SJSA1 (cell line): Measurements from ENCODE around the gene KCTD18. TPM values are rescaled to one million over a fixed set of nuclear protein-coding genes. Genes with fewer than 3 reads are reported as not detected.

Source experiments
- DNase-seq, 2 experiments: peaks; one replicate each; pipeline ENCODE4 v3.0.0-alpha.2; 2015 to 2020; ENCODE audit warnings: low spot score in 2 of 2, low read depth in 1 of 2
- H3K27ac ChIP-seq: fragments of 250-450 bp; sonication (Bioruptor Pico); 2 replicates; pipeline ENCODE4 v1.5.1; 2020; ENCODE audit warnings: mild to moderate bottlenecking, moderate library complexity
- H3K27me3 ChIP-seq: fragments of 250-450 bp; sonication (Bioruptor Pico); replicated peaks from 2 replicates; pipeline ENCODE4 v1.5.1; 2020; ENCODE audit warnings: mild to moderate bottlenecking, moderate library complexity
- H3K36me3 ChIP-seq: fragments of 250-450 bp; sonication (Bioruptor Pico); 2 replicates; pipeline ENCODE4 v1.5.1; 2020; ENCODE audit warnings: mild to moderate bottlenecking
- H3K4me1 ChIP-seq: fragments of 250-450 bp; sonication (Bioruptor Pico); replicated peaks from 2 replicates; pipeline ENCODE4 v1.6.1; 2021; ENCODE audit warnings: mild to moderate bottlenecking
- H3K4me3 ChIP-seq: fragments of 250-450 bp; sonication (Bioruptor Pico); 2 replicates; pipeline ENCODE4 v1.5.1; 2020; ENCODE audit warnings: mild to moderate bottlenecking
- H3K9me3 ChIP-seq: fragments of 250-450 bp; sonication (Bioruptor Pico); replicated peaks from 2 replicates; pipeline ENCODE4 v1.5.1; 2020; ENCODE audit warnings: mild to moderate bottlenecking
- total RNA-seq: library from RNA; depleted of rRNA; stranded (reverse); fragments of >200 nt; shearing (Covaris generic); gene quantifications from 2 replicates; pipeline ENCODE4 v1.2.3, GENCODE V29; 2014

Gene KCTD18
- total RNA-seq, 1 experiment from 2014 or later: 16.3 TPM

DNA sequence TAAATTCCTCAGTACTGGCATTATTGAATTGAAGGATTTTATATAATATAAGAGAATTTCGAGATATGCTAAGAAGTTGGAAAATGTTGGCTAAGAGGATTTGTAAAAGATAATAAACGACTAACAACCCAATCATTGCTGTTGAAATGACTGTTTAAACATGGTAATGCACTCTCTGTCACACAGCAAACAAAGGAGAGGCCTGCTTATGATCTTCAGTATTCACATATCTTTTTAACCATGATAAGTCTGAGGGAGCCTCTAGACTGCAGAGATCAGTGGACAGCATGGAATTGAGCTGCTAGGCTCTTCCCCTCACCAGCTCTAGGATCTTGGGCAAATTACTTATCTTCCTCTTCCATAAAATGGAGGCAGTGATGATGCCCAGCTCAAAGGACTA is 2.7 kb downstream of the KCTD18 start:
- Histone ChIP-seq H3K9me3 (no peaks in the 10 kb centered on the region), H3K36me3 (peaks cover 15% of the 10 kb centered on the region; the same call in 1 of the 2 replicates), H3K27me3 (no peaks in the 10 kb centered on the region), H3K27ac (no peak overlapping the region), H3K4me3 (no peak overlapping the region), H3K4me1 (peaks cover 8% of the 10 kb centered on the region)
- DNase-seq: no peak

DNA sequence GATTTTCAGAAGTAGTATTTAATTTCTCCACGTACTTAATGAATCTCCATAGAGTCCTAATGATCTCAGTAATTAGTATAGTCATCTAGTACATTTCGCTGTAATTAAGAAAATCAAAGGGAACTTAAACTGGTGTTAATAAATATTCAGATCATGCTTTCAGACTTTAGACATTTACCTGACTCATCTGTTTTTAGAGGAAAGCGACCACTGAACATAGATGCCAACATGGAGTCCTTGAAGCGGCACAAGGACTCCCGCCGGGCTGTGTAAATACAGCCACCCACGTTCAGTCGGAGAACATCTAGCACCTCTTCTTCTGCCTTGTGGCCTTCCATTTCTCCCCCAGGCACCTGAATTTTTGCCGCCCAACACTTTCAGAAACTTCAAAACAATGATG is 3.2 kb downstream of the KCTD18 start:
- Histone ChIP-seq H3K27ac (no peak overlapping the region), H3K4me3 (no peak overlapping the region), H3K27me3 (no peaks in the 10 kb centered on the region)

DNA sequence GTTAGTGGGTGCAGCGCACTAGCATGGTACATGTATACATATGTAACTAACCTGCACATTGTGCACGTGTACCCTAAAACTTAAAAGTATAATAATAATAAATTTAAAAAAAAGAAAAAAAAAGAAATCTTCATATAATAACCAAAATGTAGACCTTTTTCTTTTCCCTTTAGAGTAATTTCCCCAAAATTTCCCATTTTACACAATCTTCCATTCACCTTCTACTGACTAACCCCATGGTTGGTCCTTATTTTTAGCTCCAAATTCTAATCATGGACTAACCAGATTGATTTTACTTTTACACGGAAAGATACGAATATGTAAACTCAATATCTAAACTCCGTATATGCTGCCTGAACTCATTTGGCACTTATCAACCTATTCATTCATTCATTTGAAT is 7.7 kb downstream of the KCTD18 start:
- H3K36me3 ChIP-seq: peaks cover 7% of the 10 kb centered on the region; the same call in 1 of the 2 replicates
- DNase-seq: no peak
- no peaks in the 10 kb centered on the region for H3K9me3 ChIP-seq
- no peak overlapping the region for H3K4me3 ChIP-seq
- H3K27me3 ChIP-seq: no peaks in the 10 kb centered on the region
- no peak overlapping the region for H3K27ac ChIP-seq
- H3K4me1 ChIP-seq: no peaks in the 10 kb centered on the region

More for the DNA sequence above, 3.2 kb downstream of the KCTD18 start:
- peaks cover 15% of the 10 kb centered on the region; the same call in 1 of the 2 replicates for H3K36me3 ChIP-seq
- no peaks in the 10 kb centered on the region for H3K9me3 ChIP-seq
- peaks cover 8% of the 10 kb centered on the region for H3K4me1 ChIP-seq
- no peak for DNase-seq

DNA sequence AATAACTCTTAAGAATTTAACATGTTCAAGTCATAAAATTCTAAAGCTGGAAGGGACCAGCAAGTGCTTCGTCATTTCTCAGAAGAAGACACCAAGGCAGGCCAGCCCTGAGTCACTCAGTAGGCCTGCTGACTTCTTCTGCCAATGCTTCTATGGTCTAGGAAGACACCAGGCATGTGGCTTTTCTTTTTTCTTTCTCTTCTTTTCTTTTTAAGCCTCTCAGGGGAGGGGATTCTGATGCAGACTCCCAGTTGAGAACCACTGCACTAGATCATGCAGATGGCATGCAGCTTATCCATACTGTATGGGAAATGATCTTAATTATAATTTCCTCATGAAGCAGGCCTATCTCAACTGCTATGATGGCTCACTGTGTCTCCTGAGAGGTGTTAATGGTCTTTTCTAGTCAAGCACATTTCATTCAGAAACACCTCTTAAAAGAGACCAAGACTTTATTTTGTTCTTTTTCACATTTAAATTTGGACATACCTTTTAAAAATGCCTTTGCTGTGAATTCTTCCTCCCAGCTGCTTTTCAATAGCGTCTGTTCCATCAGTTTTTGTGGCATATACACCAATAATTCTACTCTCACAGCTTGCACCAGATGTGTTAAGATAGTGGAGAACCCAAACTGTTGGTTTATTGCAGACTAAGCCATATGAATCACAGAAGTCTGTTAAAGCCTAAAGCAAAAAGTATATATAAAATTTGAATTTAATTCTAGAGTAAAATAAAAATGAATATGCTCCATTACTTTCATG is 11.3 kb downstream of the KCTD18 start:
- Histone ChIP-seq H3K9me3 (no peaks in the 10 kb centered on the region), H3K4me1 (no peaks in the 10 kb centered on the region), H3K27ac (no peak overlapping the region), H3K4me3 (no peak overlapping the region), H3K36me3 (peaks cover 7% of the 10 kb centered on the region; the same call in 1 of the 2 replicates), H3K27me3 (no peaks in the 10 kb centered on the region)
- DNase-seq: no peak

DNA sequence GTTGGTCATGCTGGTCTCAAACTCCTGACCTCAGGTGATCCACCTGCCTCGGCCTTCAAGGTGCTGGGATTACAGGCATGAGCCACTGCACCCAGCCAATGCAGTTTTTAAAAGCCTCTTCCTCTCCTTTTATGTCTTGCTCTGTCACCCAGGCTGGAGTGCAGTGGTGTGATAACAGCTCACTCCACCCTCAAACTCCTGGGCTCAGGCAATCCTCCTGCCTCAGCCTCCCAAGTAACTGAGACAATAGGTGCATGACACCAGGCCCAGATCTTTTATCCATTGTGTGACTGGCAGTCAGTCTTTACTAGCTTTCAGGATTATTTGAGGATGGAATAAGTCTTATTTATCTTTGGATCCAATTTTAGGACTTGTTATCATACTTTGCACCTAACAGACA is 13.2 kb downstream of the KCTD18 start:
- Histone ChIP-seq H3K27me3 (no peaks in the 10 kb centered on the region), H3K27ac (no peak overlapping the region), H3K9me3 (no peaks in the 10 kb centered on the region), H3K4me1 (no peaks in the 10 kb centered on the region), H3K4me3 (no peak overlapping the region), H3K36me3 (peaks cover 7% of the 10 kb centered on the region; the same call in 1 of the 2 replicates)
- DNase-seq: no peak

DNA sequence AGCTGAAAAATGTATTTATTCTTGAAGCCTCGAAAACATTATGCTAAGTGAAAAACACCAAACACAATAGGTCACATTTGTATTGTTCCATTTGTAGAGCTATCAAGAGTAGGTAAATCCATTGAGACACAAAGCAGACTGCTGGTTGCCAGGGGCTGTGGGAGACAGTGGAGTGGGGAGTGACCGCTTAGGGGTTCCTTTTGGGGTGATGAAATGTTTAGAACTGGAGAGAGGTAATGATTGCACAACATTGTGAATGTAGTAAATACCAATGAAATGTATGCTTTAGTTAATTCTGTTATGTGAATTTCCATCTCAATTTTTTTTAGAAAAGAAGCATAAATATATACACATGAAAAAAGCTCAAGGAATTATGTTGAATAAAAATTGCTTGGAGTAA is 15.8 kb downstream of the KCTD18 start:
- H3K36me3 ChIP-seq: peaks cover 13% of the 10 kb centered on the region
- DNase-seq: no peak
- H3K27me3 ChIP-seq: no peaks in the 10 kb centered on the region
- no peak overlapping the region for H3K27ac ChIP-seq
- H3K9me3 ChIP-seq: no peaks in the 10 kb centered on the region
- H3K4me3 ChIP-seq: no peak overlapping the region
- no peaks in the 10 kb centered on the region for H3K4me1 ChIP-seq

DNA sequence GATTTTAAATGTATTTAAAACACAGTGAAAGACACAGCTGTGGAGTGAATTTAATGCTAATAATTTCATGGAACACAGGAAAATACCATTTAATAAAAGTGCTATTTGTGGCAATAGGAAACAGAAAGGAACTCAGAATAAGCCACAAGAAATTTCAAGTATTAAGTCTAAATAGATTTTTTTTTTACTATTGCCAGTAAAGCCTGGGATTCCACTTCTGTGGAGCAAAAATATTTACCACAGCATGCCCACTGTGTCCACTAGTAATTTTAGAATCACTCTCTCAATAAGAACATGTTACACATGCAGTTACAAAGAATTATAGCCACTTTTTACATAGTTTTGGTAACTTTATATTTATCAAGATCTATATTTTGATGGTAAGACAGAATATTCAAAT is 17.2 kb downstream of the KCTD18 start:
- Histone ChIP-seq H3K4me3 (no peak overlapping the region), H3K27ac (no peak overlapping the region), H3K9me3 (no peaks in the 10 kb centered on the region), H3K27me3 (no peaks in the 10 kb centered on the region), H3K4me1 (no peaks in the 10 kb centered on the region), H3K36me3 (peaks cover 13% of the 10 kb centered on the region)
- no peak for DNase-seq

DNA sequence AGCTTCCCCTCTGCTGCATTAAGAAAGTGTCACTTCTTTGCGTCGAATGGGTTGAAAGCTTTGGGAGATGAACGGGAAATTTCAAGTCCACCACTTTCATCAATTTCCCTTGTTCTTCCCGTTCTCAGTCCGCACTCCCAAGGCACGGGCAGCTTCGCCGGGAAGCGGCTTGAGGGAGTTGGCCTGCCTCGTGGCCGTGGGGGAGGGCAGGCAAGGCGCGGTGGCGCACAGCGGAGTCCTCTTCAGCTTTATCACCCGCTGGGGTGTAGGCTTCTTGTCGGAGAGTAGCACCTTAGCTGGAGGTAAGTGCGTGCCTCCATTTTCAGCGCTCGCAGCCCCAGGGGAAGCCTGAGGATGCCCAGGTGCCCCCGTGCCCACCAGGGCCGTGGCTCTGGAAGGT is 19.9 kb downstream of the KCTD18 start:
- Histone ChIP-seq H3K4me1 (no peaks in the 10 kb centered on the region), H3K27me3 (no peaks in the 10 kb centered on the region), H3K4me3 (no peak overlapping the region), H3K27ac (no peak overlapping the region), H3K9me3 (no peaks in the 10 kb centered on the region), H3K36me3 (peaks cover 13% of the 10 kb centered on the region)
- DNase-seq: no peak

DNA sequence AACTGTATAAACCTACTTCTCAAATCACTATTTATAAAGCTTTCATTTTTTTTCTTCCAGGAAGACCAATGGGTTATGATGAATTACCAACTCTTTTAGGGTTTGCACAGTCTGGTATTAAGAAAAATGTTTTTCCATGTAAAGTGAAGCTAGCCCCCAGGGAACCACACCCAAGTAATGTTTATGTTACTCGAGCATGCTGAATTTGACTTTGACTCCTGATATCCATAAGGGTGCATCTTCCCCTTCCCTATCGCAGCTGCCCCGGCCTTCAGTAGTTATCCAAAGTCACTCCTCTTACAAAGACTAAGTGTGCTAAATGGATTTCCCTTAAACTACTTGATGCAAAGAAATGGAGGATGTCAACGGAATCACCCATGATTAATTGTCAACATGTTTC is 21.7 kb downstream of the KCTD18 start:
- H3K36me3 ChIP-seq: peaks cover 13% of the 10 kb centered on the region

DNA sequence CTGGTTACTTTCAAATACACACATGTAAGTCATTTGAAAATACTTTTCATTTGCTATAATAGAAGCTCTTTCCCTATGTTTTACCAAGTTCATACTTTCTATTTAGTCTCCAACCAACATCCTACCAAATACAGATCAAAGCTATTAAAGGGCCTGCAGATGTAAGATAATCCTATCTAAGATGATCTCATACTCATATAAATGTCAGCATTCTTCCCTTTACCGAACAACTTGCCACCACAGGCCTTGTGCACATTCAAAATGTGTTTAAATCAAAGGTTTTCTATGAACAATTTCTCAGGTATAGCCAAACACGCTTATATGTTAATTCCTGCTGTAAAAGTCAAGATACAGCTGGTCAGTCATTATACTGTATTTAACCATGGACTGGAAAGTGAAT is 23.3 kb downstream of the KCTD18 start:
- no peaks in the 10 kb centered on the region for H3K4me1 ChIP-seq
- no peaks in the 10 kb centered on the region for H3K27me3 ChIP-seq
- no peak for DNase-seq
- H3K9me3 ChIP-seq: no peaks in the 10 kb centered on the region
- H3K36me3 ChIP-seq: peaks cover 12% of the 10 kb centered on the region
- no peak overlapping the region for H3K27ac ChIP-seq
- no peak overlapping the region for H3K4me3 ChIP-seq

More for the DNA sequence above, 21.7 kb downstream of the KCTD18 start:
- DNase-seq: no peak
- H3K4me1 ChIP-seq: no peaks in the 10 kb centered on the region
- no peak overlapping the region for H3K27ac ChIP-seq
- H3K9me3 ChIP-seq: no peaks in the 10 kb centered on the region
- H3K4me3 ChIP-seq: no peak overlapping the region
- no peaks in the 10 kb centered on the region for H3K27me3 ChIP-seq

DNA sequence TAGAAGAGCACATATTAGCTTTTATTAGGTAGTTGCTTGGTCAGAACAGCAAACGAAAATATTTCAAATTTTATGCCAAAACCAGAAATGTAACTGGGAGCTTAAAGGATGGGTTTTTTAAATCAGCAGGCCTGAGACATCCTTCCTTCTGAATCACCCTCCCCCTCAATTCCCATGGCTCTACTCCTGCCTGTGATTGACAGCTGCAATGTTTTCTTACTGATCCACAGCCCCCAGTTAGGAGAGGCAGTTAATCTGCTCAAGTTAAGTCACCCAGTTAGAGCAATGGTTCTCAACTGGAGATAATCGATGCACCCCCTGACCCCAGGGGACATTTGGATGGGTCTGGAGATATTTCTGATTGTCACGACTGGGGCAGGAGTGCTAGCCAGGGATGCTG is 24.9 kb downstream of the KCTD18 start:
- Histone ChIP-seq H3K36me3 (peaks cover 8% of the 10 kb centered on the region), H3K4me1 (peaks cover 4% of the 10 kb centered on the region), H3K4me3 (no peak overlapping the region), H3K27me3 (no peaks in the 10 kb centered on the region), H3K9me3 (no peaks in the 10 kb centered on the region), H3K27ac (no peak overlapping the region)
- DNase-seq: no peak

DNA sequence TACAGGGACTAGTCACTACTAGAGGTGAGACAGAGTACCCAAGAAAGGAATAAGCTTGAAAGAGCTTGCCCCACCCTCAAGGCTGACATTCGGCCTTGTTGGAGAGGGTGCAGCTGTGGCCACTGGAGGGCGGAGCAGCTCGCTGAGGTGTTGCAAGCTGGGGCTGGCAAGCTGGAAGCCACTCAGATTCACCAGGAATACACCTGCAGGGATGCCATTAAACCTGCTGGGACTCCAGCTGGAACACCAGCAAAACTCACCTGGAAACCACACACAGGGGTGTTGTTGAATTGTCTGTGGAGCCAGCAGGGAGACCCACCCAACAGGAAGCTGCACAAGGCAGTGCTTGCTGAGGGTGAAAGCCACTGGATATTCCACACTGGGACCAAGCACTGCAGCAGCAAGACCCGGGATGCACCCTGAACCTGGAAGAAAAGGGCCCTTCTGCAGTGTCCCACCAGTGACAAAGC is 26.1 kb downstream of the KCTD18 start:
- DNase-seq: no peak
- H3K9me3 ChIP-seq: no peaks in the 10 kb centered on the region
- peaks cover 11% of the 10 kb centered on the region for H3K36me3 ChIP-seq
- peaks cover 14% of the 10 kb centered on the region for H3K4me1 ChIP-seq
- H3K27me3 ChIP-seq: no peaks in the 10 kb centered on the region
- H3K4me3 ChIP-seq: no peak overlapping the region
- no peak overlapping the region for H3K27ac ChIP-seq

DNA sequence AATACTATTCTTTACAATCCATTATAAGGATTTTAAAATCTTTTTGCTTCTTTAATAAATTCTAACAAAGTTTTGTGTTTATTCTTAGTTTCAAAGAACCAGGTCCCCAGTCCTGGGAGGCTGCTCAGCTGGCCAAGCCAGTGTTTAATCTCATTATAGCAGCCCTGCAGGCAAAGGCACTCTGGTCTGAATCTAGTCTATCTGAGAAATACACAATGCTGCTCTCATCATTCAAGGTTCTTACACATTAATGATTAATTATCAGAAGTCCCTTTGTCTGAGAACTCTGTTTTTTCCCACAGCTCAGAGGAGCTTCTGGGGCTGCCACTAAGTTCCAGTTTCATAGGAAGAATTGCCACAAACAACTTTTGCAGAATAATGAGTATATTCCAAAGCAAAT is 27.7 kb downstream of the KCTD18 start:
- Histone ChIP-seq H3K36me3 (peaks cover 25% of the 10 kb centered on the region), H3K27ac (no peak overlapping the region), H3K27me3 (no peaks in the 10 kb centered on the region), H3K4me1 (peaks cover 14% of the 10 kb centered on the region), H3K4me3 (no peak overlapping the region), H3K9me3 (no peaks in the 10 kb centered on the region)
- no peak for DNase-seq

DNA sequence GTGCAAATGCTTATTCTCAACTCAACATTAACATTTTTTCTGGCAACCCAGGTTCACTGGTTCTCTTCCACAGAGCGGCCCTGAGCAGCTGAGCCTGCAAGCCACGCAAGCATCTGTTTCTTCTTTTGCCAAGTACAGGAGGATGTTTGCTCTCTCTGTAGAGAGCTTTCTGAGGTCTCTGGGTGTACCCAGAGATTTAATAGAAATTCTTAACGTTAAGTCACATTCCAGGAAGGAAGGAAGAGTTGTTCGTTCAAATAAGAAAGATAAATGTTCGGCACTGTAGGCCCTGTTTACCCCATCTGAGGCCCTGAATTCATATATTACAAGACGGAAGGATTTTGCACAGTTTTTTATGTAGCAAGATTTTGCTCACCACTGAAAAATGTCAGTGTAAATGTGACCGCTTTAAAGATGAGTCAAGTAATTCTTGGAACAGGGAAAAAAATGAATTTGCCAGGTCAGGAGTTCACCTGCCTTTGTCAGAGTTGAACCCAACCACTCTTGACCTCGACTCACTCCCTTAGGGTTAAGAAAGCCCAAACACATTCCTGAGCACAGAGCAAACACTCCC is 30.1 kb downstream of the KCTD18 start:
- H3K4me1 ChIP-seq: peaks cover 14% of the 10 kb centered on the region
- no peak overlapping the region for H3K27ac ChIP-seq
- H3K27me3 ChIP-seq: no peaks in the 10 kb centered on the region
- peaks cover 49% of the 10 kb centered on the region for H3K36me3 ChIP-seq
- no peaks in the 10 kb centered on the region for H3K9me3 ChIP-seq
- H3K4me3 ChIP-seq: no peak overlapping the region
- no peak for DNase-seq
